K562 (cell line): ENCODE data around the gene RING1. TPM values are rescaled to one million over a fixed set of nuclear protein-coding genes. Genes with fewer than 3 reads are reported as not detected.
A peak's percentile ranks its signal among the peaks of the same experiment; 100 is the strongest.

ENCODE experiments used
- CBFA2T2 ChIP-seq: fragments of 450-650 bp; conservative IDR thresholded peaks from 2 replicates; pipeline ENCODE4 v1.6.1; 2017; ENCODE audit warnings: mild to moderate bottlenecking
- FOXA3 ChIP-seq, 2 experiments: fragments of 450-650 bp in 1 of 2; sonication (generic) in 1 of 2; formaldehyde crosslinking; IDR thresholded peaks in 1 of 2; conservative IDR thresholded peaks in 1 of 2; 2 replicates each; pipeline versions ENCODE4 v1.4.0 to v1.8.0; 2020 to 2022; ENCODE audit warnings: mild to moderate bottlenecking in 2 of 2, missing genetic modification reagents in 1 of 2
- GTF2B ChIP-seq: IDR thresholded peaks from 2 replicates; pipeline ENCODE4 v1.6.1; 2011; ENCODE audit not compliant: insufficient read length; ENCODE audit errors: extremely low read depth
- HMG20A ChIP-seq: fragments of 450-650 bp; formaldehyde crosslinking; conservative IDR thresholded peaks from 2 replicates; pipeline ENCODE4 v1.4.0; 2020; ENCODE audit warnings: mild to moderate bottlenecking, mixed read lengths
- MEF2A ChIP-seq: IDR thresholded peaks from 2 replicates; pipeline ENCODE4 v1.6.1; 2011; ENCODE audit warnings: low read depth, mild to moderate bottlenecking, low read length, moderate library complexity; ENCODE audit not compliant: control insufficient read depth
- MYBL2 ChIP-seq, 2 experiments: fragments of 450-650 bp in 1 of 2; sonication (generic) in 1 of 2; formaldehyde crosslinking in 1 of 2; IDR thresholded peaks; 2 replicates each; pipeline versions ENCODE4 v1.6.1 to v1.8.1; 2017 to 2022; ENCODE audit warnings: borderline replicate concordance in 1 of 2, inconsistent platforms in 1 of 2, low read depth in 1 of 2, mild to moderate bottlenecking in 1 of 2, missing genetic modification reagents in 1 of 2, moderate library complexity in 1 of 2
- NR3C1 ChIP-seq: sonication (generic); formaldehyde crosslinking; IDR thresholded peaks from 2 replicates; pipeline ENCODE4 v1.8.1; 2022; ENCODE audit warnings: missing genetic modification reagents
- SNIP1 ChIP-seq: fragments of 450-650 bp; IDR thresholded peaks from 2 replicates; pipeline ENCODE4 v1.7.1; 2017; ENCODE audit warnings: low read depth, mild to moderate bottlenecking
- ZZZ3 ChIP-seq: fragments of 450-650 bp; IDR thresholded peaks from 2 replicates; pipeline ENCODE4 v1.6.1; 2016; ENCODE audit warnings: antibody characterized with exemption, mild to moderate bottlenecking, moderate library complexity
- polyA plus RNA-seq, 8 experiments: library from polyadenylated mRNA; depleted of rRNA in 4 of 8; stranded (reverse) in 5 of 8; unstranded in 3 of 8; fragments of >200 nt; fragmentation: Nextera tagmentation in 2 of 8; fragmentation: Illumina TruSeq in 1 of 8; extraction: Ambion mirVana in 2 of 8; extraction: Trizol in 1 of 8; gene quantifications; 2 replicates each; pipeline versions ENCODE4 v1.2.1 to v1.2.3, GENCODE V29; 2011 to 2014; ENCODE audit warnings: inconsistent platforms in 1 of 8, missing spikeins in 1 of 8
- total RNA-seq, 7 experiments: library from RNA; depleted of rRNA in 6 of 7; stranded (reverse); fragments of >200 nt in 6 of 7; fragmentation: Illumina TruSeq in 2 of 7; extraction: Trizol in 2 of 7; gene quantifications; 2 replicates each; pipeline versions ENCODE4 v1.2.1 to v1.2.3, GENCODE V29; 2011 to 2021; ENCODE audit warnings: low replicate concordance in 1 of 7
- TF ChIP-seq, protein P1 (sequence below), 2 experiments: fragments of 450-650 bp; formaldehyde crosslinking in 1 of 2; IDR thresholded peaks; 2 replicates each; pipeline versions ENCODE4 v1.4.0 to v1.6.1; 2014 to 2020; ENCODE audit warnings: mild to moderate bottlenecking in 2 of 2, borderline replicate concordance in 1 of 2, low read depth in 1 of 2
- TF ChIP-seq, protein P2 (sequence below): sonication (generic); formaldehyde crosslinking; IDR thresholded peaks from 2 replicates; pipeline ENCODE4 v1.9.0; 2022; ENCODE audit warnings: mild to moderate bottlenecking, missing genetic modification reagents

RING1 gene
- total and polyA plus RNA-seq, 9 of the 15 experiments (the other 6 are each of a cell fraction or from before 2014, with no cell fraction given) = 4.2 to 59.1 (median 36.9) TPM

- TF ChIP-seq HMG20A (CRISPR knock-in tag) = 0 out of 2 replicates have a peak, but pooled peaks have one; percentile 55
- peak; percentile 76 for TF ChIP-seq ZZZ3
- TF ChIP-seq NR3C1 (CRISPR knock-in tag) = no peak
- no peak; a peak in 2 of 4 replicates for TF ChIP-seq FOXA3 (CRISPR knock-in tag; conservative IDR thresholded peaks at IDR 0.05 in 1 of 2, IDR thresholded peaks at IDR 0.05 in 1 of 2)
- no peak for TF ChIP-seq MYBL2 (IDR thresholded peaks at IDR 0.05; ENCODE audit: low read depth)
- TF ChIP-seq MYBL2 (CRISPR knock-in tag; IDR thresholded peaks at IDR 0.05; ENCODE audit: borderline replicate concordance) = no peak
- TF ChIP-seq, protein P1, sequence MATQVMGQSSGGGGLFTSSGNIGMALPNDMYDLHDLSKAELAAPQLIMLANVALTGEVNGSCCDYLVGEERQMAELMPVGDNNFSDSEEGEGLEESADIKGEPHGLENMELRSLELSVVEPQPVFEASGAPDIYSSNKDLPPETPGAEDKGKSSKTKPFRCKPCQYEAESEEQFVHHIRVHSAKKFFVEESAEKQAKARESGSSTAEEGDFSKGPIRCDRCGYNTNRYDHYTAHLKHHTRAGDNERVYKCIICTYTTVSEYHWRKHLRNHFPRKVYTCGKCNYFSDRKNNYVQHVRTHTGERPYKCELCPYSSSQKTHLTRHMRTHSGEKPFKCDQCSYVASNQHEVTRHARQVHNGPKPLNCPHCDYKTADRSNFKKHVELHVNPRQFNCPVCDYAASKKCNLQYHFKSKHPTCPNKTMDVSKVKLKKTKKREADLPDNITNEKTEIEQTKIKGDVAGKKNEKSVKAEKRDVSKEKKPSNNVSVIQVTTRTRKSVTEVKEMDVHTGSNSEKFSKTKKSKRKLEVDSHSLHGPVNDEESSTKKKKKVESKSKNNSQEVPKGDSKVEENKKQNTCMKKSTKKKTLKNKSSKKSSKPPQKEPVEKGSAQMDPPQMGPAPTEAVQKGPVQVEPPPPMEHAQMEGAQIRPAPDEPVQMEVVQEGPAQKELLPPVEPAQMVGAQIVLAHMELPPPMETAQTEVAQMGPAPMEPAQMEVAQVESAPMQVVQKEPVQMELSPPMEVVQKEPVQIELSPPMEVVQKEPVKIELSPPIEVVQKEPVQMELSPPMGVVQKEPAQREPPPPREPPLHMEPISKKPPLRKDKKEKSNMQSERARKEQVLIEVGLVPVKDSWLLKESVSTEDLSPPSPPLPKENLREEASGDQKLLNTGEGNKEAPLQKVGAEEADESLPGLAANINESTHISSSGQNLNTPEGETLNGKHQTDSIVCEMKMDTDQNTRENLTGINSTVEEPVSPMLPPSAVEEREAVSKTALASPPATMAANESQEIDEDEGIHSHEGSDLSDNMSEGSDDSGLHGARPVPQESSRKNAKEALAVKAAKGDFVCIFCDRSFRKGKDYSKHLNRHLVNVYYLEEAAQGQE (IDR thresholded peaks at IDR 0.05; ENCODE audit: borderline replicate concordance) = peak; percentile 57
- TF ChIP-seq, protein P1 (CRISPR knock-in tag; IDR thresholded peaks at IDR 0.05; ENCODE audit: low read depth) = peak; percentile 82
- TF ChIP-seq MEF2A = no peak
- TF ChIP-seq, protein P2, sequence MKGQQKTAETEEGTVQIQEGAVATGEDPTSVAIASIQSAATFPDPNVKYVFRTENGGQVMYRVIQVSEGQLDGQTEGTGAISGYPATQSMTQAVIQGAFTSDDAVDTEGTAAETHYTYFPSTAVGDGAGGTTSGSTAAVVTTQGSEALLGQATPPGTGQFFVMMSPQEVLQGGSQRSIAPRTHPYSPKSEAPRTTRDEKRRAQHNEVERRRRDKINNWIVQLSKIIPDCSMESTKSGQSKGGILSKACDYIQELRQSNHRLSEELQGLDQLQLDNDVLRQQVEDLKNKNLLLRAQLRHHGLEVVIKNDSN (CRISPR knock-in tag) = no peak
- TF ChIP-seq CBFA2T2 = no peak
- TF ChIP-seq GTF2B = no peak
- no peak for TF ChIP-seq SNIP1
Measured at GRCh38 chr6:33200219-33201146, 7.8 kb upstream of the RING1 start, which contains the start of the genes RXRB and SLC39A7 (continued).
